GM21360 (cell line): ENCODE data around the gene AGPAT2.

Source experiments
- ATAC-seq: cut with Tn5 transposase; IDR thresholded peaks from one replicate; pipeline ENCODE4 v1.9.1; 2021; ENCODE audit warnings: mild to moderate bottlenecking, moderate library complexity; ENCODE audit not compliant: unreplicated experiment

The AGPAT2 gene

DNA sequence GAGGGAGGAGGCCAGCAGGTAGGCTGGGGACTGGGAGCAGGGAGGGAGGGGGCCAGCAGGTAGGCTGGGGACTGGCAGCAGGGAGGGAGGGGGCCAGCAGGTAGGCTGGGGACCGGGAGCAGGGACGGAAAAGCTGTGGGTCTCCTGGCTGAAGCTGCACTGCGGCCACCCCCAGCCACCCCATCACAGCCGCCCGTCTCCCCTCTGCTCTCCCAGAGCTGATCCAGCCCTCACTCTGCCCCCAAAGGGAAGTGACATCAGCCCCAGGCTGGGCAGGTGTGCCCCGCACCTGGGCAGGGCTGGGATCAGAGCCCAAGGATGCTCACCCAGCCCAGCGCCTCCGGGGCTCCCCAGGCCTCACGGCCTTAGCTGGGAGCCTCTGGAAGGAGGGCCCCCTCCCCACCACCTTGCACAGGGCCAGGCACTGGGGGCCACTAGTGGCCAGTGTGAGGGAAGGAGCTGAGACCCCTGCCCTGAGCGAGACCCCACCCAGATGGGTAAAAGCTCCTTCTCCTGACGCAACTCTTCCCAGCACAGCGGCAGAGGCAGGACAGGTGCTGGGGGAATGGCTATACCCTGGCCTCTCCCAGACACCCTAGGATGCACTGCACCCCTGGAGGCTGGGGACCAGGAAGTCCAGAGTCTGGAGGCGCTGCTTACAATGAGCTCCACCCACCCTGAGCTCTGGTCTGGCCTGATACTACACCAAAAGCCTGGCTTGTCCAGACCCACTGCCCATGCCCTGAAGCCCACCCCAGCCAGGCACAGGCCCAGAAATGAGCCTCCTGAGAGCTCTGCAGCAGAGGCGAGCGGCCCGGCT, 11.6 kb downstream of the AGPAT2 start:
- no peak for ATAC-seq

DNA sequence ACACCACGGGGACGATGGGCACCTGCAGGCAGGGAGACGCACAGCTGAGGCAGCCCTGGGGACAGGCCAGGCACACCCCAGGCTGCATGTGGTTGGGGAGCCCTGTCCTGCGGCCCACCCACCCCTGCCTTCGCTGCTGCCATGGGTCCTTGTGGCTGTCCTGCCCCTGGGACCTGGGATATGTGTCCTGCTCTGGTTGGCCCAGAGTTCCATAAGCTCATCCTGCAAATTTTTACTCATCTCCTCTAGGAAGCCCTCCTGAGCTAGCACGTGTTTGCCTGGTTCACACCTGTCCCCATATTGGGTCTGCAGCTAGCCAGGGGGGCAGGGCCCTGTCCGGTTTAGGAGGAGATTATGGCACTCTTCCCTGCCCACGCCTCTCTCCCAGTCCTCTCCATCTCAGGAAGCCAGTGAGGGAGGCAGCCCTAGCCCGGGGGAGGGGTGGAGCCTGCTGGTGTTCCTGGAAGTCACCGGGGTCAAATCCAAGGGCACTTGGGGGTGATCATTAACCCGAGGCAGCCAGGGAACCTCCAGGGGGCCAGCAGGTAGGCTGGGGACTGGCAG, 12.4 kb downstream of the AGPAT2 start:
- ATAC-seq = no peak

DNA sequence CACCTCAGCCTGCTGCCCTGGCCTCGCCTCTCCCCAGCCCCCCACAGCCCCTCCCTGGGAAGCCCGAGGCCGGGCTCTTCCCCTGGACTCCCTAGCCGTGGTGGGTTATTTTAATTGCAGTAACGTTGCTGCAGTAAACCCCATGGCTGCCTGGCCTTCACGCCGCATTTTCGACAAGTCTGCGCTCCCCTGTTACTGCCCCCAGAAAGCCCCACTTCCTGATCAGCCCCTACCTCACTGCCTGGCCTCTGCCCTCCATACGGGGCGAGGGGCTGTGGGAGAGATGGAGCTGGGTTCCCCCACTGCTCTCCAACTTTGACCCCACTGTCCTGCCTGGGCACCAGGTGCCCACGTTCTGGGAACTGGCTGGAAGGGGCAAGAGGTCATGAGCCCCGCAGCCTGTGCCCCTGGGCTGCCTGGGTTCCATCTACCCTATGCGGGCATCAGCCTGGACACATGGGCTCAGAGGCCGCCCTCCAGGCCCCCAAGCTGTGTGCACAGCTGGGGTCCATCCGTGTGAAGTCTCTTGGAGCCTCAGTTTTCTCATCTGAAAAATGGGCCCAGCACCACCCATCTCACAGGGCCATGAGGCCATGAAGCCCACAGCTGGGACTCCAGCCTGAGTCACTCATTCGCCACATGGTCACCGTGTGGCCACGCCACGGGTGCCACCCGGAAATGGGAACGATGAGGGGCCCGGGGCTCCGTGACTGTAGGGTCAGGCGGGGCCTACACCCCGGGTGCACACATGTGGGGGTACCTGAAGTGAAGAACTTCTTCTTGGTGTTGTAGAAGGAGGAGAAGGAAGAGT, 13.1 kb downstream of the AGPAT2 start:
- ATAC-seq = no peak

DNA sequence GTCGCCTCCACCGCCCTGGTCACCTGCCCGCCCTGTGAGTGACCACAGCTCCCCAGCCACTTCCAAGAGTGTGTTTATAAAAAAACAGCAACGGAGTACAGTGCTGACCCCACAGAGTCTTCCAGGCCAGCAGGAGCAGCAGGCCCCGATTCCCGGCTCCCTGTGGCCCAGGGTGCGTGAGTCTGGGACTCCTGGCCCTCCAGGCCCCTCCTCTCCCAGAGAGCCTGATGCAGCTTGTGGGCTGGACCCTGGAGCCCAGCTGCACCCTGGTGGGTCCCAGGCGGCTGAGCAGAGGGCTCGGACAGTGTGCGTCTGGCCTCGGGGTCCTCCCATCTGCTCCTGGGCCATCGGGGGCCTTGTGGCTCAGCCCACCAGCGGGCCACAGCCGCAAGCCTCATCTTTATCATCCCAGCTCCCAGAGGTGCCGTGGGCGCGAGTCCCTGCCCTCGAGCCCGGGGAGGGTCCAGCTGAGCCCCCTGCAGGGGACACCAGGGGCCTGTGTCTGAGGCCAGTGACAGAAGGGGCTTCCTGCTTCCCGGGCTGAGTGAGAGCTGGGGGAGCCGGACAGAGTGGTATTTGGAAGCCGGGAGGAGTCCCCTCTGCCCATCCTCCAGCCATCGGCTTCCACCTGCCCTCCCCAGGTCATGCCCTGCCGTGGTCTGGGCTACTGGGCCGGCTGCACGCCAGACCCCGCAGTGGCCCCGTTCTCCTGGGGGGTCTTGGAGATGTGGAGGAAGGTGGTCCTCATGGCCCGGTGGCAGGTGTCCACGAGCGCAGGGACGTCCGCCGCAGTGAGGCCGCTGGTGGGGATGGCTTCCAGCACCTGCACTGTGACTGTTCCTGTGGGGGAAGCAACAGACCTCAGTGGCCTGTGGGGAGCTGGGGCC, 13.9 kb downstream of the AGPAT2 start:
- no peak for ATAC-seq

DNA sequence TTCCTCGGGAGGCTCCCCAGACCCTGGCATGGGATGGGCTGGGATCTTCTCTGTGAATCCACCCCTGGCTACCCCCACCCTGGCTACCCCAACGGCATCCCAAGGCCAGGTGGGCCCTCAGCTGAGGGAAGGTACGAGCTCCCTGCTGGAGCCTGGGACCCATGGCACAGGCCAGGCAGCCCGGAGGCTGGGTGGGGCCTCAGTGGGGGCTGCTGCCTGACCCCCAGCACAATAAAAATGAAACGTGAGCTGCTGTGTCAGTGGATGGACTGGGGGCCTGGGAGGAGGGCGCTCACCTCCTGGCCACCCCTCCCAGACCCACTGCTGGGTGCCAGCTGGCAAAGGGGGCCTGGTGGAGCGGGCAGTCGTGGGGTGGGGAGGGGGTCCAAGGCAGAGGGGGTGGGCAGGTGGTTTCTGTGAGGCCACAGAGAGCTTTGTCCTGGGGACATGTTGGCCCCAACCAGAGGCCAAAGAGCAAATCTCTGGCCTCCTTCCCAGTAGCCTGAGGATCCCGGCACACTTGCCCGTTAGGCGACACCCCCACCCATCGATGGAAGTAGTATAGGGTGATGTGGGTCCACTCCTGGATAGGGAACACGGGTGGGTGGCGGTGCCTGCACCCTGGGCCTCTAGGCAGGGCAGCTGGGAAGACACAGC, 14.7 kb downstream of the AGPAT2 start:
- ATAC-seq = no peak

DNA sequence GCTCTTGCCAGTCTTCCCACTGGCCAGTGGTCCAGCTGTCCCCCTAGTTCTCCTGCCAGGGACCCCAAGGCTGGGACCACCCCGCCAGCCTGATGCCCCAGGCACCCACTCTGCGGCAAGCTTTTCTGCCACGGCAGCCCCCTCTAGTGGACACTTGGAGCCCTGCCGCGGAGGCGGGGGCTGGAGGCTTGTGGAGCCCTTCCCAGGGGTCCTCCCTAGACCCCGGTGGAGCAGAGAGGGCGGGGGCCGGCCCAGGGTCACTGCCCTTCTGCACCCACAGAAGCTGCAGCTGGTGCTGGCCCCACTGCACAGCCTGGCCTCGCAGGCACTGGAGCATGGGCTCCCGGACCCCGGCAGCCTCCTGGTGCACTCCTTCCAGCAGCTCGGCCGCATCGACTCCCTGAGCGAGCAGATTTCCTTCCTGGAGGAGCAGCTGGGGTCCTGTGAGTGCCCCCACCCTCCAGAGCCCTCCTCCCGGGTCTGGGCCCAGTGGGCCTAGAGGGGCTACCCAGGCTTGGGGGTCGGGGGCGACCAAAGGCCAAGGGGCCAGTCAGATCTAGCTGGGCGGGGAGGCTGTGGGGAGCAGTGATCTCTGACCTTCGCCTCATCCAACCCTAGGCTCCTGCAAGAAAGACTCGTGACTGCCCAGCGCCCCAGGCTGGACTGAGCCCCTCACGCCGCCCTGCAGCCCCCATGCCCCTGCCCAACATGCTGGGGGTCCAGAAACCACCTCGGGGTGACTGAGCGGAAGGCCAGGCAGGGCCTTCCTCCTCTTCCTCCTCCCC, 15.4 kb downstream of the AGPAT2 start:
- ATAC-seq = no peak

DNA sequence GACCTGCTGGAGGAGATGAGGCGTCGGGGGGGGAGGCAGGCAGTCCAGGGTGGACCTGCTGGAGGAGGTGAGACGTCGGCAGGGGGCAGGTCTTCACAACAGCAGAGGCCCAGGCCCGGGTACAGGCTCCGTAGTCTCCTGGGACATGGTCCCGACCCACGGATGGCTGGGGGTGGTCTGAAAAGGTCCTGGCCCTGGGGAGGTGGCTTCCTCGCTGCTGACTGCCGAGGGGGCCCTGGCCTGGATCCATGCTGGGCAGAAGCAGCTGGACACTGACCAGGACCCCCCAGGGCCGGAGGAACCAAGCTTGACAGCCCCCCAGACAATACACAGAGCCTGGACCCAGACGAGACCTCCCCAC, 16.0 kb downstream of the AGPAT2 start:
- no peak for ATAC-seq

DNA sequence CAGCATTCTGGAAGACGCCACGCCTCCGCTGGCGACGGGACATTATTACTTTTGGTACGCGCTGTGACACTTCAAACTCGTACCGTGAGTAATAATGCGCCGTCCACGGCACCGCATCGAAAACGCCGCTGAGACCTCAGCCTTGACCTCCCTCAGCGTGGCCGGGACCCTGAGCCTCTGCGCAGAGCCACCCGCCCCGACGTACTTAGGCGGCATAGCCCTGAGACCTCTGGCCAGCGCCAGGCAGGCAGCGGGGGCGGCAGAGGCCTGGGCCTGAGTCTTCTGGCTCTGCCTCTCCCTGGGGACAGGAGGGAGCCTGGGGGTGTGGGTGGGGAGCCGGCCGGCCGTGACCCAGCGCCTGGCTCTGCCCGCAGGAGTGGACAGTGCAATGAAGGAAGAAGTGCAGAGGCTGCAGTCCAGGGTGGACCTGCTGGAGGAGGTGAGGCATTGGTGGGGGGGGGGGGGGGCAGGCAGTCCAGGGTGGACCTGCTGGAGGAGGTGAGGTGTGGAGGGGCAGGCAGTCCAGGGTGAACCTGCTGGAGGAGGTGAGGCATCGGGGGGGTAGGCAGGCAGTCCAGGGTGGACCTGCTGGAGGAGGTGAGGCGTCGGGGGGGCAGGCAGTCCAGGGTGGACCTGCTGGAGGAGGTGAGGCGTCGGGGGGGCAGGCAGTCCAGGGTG, 16.5 kb downstream of the AGPAT2 start:
- no peak for ATAC-seq

DNA sequence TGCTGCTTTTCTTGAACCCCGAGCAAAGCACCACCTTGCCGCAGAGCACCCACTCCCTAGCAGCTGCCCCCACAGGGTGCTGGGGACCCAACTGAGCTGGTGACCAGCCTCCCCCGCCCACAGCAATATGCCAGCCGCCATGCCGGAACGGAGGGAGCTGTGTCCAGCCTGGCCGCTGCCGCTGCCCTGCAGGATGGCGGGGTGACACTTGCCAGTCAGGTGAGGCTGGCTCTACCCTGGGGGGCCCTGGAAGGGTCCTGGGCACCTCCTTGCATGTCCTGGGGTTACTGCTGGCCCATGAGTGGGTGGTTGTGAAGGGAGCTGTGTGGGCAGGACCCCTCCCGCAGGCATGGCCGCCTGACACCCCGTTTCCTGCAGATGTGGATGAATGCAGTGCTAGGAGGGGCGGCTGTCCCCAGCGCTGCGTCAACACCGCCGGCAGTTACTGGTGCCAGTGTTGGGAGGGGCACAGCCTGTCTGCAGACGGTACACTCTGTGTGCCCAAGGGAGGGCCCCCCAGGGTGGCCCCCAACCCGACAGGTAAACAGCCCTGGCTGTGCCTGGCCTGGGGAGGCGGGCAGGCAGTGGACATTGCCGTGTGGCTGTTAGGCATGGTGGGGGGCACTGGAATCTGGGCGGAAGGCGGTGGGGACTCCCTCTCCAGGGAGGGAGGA, 17.3 kb downstream of the AGPAT2 start:
- no peak for ATAC-seq

DNA sequence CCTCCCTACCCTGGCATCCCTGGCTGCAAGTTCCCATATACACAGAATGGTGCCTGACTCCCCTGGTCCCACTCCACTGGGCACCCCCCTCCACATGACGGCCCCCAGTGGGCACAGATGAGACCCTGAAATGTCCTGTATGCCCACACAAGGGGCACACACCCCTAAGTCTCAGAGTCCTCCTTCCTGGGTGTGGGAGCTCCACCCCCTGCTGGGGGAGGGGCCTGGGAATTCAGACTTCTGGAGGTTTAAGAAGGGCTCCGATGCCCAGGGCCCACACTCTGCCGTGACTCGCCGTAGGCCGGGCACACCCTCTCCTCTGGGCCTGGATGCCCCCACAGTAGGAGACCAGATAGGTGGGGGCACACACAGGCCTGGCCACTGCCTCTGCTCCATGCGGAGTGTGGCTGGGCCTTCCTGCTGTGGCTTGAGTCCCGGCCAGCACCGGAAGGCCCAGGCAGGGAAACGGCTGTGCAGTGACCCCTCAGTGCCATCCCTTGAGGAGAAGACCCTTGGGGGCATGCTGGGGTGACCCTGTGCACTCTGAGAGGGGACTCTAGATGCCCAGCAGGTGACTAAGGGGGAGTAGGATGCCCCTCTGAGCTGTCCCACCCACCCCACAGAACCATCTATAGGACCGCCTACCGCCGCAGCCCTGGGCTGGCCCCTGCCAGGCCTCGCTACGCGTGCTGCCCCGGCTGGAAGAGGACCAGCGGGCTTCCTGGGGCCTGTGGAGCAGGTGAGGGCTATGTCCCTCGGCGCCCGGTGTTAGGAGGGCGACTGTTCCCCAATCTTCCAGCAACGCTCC, 18.1 kb downstream of the AGPAT2 start:
- no peak for ATAC-seq

DNA sequence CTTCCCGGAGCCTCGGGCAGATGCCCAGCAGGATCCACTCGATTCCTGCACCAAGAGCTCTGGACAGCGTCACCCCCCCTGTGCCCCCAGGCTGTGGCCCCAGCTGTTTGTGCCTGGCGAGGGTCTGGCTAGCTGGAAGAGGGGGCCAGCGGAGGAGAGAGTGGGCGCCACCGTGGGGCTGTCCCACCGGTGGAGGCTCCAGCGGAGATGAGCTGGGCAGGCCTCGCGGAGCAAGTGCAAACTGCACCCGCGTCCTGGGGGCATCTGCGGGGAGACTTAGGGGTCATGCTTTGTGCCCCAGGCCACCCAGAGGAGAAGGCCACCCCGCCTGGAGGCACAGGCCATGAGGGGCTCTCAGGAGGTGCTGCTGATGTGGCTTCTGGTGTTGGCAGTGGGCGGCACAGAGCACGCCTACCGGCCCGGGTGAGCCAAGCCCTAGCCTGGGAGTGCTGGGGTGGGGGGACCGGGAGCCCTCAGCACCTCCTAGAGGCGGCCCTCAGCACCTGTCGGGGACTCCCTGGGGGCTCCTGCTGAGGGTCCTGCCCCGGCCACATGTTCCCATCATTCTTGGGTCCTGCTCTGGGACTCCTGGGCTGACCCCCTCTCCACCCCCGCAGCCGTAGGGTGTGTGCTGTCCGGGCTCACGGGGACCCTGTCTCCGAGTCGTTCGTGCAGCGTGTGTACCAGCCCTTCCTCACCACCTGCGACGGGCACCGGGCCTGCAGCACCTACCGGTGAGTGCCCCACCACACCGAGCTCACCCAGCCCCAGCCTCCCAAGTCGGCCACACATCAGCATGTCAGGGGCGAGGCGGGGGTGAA, 19.1 kb downstream of the AGPAT2 start:
- no peak for ATAC-seq

DNA sequence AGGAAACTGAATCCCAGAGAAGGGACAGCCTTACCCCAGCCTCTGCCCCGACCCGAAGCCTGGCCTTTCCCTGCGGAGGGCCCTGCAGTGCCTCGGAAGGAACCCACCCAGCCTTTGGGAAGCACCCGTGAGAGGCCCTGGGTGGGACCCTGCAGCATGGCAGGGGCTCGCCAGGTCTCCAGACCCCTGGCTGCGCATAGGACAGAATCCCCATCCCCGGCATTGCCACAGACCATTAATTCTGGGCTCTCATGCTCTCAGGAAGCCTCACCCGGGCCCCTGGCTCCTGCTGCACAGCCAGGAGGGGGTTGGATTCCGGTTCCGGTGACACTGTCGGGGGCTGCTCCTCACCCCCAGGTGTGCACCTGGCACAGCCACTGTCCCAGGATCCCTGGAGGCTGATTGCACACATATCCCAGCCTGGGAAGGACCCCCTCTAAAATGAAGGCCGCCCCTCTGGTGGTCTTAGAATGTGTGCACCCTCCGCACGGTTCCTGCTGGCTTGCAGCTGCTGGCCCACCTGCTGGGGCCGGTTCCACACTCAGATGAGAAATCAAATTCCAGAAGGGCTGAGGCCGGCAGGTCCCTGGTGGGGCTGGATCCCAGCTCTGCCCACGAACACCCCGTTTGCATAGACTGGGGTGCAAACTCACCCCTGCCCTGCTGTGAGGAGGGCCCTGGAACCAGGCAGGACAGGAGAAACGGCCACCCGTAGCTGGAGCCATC, 19.9 kb downstream of the AGPAT2 start:
- no peak for ATAC-seq

DNA sequence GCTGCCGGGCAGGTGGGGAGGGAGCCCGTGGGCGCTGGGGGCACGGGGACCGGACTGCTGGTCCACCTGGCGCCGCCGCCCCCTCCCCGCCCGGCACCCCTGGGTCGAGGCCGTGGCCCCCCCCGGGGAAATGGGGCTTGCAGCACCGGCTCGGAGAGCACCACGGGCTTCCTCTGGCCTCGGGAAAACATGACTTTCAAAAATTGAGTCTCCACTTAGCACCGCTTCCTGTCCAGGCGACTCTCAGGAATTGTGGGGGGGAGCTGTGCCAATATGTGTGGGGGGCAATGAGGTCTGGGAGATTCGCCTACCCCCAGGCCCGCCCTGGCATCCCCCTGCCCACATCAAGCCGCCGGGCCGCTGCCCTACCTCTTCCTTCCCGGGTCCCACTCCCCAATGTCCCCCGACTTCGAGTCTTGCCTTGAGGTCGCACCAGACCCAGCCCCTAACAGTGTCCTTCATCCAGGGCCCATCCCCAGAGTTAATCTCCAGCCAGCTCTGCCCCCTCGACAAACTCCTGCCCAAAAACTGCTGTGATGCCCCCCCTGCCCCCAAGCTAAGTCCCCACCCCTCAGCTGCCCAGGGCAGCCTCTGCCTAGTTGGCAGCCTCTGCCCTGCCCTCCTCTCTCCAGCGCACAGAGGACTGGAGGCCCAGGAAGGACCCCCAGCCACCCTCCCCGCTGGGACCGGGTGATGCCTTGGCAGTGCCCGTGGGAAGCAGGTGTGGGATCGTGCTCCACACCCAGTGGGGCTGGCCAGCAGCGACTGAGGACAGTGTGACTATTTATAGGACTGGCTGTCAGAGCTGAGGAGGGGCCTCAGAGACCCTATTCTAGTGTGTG, 20.7 kb downstream of the AGPAT2 start:
- ATAC-seq = no peak

DNA sequence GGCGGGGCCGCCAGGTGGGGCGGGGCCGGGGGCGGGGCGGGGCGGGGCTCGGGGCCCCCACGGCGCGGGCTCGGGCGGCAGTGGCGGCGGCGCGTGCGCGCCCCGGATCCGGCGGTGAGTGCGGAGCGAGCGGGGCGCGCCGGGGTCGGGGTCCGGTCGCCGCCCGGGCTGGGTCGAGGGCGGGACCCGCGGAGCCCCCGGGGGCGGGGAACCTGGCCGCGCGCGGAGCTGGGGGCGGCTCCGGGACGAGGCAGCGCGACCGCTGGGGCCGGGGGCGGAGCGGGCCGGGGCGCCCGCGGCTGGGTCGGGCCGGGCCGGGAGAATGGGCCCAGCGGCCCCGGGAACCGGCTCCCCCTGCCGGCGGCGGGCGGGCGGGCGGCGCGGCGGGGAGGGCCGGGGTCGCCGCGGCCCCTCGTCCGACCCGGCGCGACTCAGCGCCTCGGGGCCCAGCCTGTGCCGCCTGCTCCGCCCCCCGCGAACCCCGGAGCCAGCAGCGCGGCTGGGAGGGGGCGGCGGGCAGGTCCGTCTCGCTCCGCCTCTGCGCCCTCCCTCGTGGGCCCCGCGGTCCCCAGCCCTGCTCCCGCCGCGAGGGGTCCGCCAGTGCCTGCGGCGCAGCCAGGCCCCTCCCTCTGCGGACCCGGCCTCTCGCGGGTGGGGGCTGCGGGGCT, 21.4 kb downstream of the AGPAT2 start:
- ATAC-seq = no peak
